Heart left ventricle (tissue), 13 donors: ENCODE data around the gene HSPB6.

Experiments
- POLR2A ChIP-seq, 2 donors: fragments of 450-650 bp; IDR thresholded peaks; one replicate each; pipeline ENCODE4 v1.6.1; 2017; ENCODE audit warnings: antibody characterized with exemption in 2 of 2, mild to moderate bottlenecking in 2 of 2, moderate library complexity in 2 of 2
- TF ChIP-seq, protein P1 (sequence below), 12 donors: fragments of 200-600 bp; sonication (generic) in 4 of 12; IDR thresholded peaks; one replicate each; pipeline versions ENCODE4 v1.5.0 to v1.8.0; 2018 to 2022; ENCODE audit warnings: antibody characterized with exemption in 12 of 12, mild to moderate bottlenecking in 5 of 12
- donor health status: ischemic (EF 13 %, LVEDD 7.1; RV severe dilation, severe dysfunction).
- donor health status: DM: no; HTN: yes; CAD: no.
- donor health status: DM: no; HTN: no; CAD: no.
- donor health status: ischemic (EF 25% LVEDD 6.9; RV normal size, moderate dysfunction).
- donor health status: ischemic (EF 25% LVEDD 5.7; RV mildly dilated, moderate dysfunction).
- donor health status: ischemic (EF 35%, LVEDD 5.7; RV mildly dilated, moderate dysfunction).
- donor health status: nonischemic (EF 11% LVEDD 7.7; RV severe dilation, severe dysfunction).
- donor health status: DM: yes; HTN: yes; CAD: no.
- donor health status: PGD.
- donor health status: ischemic (EF 29% LVEDD 5.4; RV normal size, mild dysfunction).
- donor health status: nonischemic (EF 23%, LVEDD 6.1; RV moderate dilation, normal function).

DNA sequence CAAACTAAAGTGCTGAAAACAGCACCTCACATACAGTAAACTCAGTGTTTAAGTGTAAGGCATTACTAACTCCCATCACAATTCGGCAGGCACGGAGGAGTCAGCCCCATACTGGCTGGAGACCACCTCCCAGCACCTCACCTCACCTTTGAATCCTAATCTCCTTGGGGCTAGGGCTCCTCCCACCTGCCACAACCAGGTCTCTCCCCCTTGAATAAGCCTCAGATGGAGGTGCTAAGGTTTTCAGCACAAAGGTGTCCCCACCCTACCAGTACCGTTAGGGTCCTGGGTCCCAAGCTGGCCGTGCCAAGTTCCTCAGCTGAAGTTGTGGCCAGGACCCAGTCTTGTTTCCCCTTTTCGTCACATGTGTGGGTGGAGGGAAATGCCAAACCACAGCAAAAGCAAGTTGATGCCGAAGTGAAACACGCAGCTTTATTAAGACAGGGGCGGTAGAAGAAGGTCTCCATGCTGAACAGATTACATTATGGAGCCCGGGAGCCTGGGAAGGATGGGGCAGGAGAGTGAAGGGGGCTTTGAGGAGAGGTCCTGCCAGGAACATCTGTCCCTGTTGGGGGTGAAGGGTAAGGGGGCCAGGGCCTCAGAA, 14.6 kb downstream of the HSPB6 start, which contains the start of gene IGFLR1:
- TF ChIP-seq, protein P1, sequence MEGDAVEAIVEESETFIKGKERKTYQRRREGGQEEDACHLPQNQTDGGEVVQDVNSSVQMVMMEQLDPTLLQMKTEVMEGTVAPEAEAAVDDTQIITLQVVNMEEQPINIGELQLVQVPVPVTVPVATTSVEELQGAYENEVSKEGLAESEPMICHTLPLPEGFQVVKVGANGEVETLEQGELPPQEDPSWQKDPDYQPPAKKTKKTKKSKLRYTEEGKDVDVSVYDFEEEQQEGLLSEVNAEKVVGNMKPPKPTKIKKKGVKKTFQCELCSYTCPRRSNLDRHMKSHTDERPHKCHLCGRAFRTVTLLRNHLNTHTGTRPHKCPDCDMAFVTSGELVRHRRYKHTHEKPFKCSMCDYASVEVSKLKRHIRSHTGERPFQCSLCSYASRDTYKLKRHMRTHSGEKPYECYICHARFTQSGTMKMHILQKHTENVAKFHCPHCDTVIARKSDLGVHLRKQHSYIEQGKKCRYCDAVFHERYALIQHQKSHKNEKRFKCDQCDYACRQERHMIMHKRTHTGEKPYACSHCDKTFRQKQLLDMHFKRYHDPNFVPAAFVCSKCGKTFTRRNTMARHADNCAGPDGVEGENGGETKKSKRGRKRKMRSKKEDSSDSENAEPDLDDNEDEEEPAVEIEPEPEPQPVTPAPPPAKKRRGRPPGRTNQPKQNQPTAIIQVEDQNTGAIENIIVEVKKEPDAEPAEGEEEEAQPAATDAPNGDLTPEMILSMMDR (IDR thresholded peaks at IDR 0.05), result no peak
- no peak for TF ChIP-seq POLR2A (IDR thresholded peaks at IDR 0.05)
